NCI-H146 (cell line): Measurements from ENCODE around the gene MX1.

Experiments
- DNase-seq: peaks from one replicate; lab custom pipeline; 2025; lab: John Stamatoyannopoulos, UW

The MX1 gene

DNA sequence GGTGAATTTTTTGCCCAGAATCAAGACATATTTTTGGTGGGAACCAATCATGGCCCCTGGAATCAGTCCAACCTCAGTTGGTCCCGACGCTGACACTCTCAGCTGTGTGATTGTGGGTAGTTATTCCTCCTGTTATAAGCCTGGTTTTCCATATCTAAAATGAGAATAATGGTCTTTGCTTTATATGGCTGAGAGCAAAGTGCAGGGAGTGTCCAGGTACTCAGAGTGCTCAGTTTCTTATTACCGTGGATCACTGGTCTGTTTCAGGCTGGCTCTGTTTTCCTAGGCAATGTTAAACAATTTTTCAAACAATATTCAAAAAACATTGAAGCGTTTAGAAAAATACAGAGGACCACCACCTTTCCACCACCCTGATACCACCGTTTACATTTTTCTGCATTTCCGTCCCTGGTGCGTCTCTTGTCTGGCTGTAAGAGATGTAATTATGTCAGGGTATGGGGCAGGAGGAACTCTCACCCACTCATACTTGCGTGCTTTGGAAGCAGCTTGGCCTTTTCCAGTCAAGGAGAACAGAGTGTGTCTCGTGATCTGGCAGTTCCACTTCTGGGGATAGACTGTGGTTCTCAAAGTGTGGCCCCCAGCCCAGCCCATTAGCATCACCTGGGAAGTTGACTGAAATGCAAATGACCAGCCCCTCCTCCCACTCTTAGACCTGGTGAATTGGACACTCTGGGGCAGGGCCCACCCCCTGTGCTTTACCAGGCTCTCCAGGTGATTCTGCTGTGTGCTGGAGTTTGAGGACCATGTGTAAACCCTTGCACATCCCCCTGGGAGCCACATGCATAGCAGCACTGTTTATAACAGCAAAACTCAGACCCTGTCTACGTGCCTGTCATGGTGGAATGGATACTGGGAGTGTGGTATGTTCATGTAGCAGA, 6.8 kb downstream of the MX1 start:
- no peak for DNase-seq

DNA sequence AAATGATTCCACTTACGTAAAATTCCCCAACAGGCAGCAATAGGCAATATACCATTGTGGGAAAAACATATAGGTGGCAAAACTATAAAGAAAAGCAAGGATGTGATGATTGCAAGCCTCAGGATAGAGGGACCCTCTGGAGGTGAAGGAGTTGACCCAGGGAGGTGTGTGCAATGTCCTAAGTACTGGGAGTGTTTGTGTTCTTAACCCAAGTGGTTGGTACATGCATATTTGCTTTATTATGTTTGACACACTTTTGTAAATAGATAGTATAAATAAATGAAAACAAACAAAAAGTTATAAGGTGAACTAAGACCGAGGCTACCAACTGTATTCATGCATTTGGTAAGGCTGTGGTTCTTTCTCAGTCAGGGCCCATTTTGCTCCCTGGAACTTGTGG, 7.5 kb downstream of the MX1 start:
- no peak for DNase-seq

DNA sequence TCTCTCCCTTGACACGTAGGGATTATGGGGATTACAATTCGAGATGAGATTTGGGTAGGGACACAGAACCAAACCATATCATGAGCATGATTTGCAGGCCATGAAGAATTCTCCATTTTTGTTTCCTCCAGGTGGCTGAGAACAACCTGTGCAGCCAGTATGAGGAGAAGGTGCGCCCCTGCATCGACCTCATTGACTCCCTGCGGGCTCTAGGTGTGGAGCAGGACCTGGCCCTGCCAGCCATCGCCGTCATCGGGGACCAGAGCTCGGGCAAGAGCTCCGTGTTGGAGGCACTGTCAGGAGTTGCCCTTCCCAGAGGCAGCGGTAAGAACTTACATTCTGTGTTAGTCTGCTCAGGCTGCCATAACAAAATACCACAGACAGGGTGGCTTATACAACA, 9.7 kb downstream of the MX1 start:
- no peak for DNase-seq

DNA sequence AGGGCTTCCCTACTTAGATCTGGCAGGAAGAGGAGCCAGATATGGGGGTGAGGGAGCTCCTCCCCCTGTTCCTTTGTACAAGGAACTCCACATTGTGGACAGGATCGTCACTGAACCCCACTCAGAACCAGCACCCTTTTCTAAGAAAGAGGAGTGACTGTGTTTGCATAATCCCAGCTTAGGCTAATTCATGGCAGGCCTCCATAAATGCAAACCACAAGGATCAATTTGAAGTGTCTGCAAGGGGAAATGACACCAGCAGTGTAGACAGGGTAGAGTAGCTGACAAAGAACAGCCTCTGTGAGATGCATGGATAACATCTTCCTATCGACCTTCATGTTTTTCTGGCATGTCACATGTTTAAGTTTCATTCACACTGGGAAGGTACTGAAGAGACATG, 11.7 kb downstream of the MX1 start:
- DNase-seq: no peak

DNA sequence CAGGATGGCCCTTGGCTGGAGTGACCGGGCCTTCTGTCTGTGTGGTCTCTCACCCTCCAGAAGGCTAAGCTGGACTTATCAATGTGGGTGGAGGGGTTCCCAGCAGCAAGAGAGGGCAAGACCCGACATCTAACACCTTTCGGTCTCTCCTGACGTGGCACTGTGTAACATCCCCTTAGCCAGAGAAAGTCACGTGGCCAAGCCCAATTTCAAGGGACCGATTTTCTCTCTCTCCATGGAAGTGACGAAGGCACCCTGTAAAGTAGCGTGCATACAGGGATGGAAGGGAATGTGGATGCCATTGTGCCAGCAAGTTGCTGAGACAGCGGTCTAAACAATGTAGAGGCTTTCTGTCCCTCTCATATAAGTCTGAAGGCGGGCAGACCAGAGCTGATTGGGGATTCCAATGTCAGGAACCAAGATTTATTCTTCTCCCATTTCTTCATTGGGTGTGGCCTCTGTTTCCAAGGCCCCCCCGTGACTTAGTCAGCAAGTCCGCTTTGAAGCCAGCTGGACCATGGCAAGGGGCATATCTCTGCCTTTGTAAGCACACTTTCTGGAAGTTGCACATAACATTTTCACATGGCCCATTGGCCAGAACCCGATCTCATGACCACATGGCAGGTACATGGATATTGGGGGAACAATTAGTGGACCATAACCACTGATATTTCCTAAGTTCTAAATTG, 12.5 kb downstream of the MX1 start:
- DNase-seq: no peak

DNA sequence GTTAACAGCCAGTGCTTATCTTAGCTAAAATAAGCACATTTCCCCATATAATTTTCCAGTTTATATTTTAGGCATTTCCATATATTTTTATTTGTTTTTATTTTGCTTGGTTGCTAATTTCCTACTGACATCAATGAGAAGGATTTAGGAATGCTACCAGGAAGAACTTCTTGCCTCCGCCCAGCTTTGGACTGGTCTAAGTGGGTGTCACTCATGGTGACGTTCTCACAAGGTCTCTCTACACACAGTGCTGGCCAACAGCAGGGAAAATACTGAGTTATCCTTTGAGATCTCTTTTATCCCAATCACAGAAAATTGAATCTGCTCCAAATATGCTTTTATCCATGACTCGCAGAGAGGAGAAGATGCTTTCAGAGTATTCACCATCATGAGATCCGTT, 13.2 kb downstream of the MX1 start:
- no peak for DNase-seq

DNA sequence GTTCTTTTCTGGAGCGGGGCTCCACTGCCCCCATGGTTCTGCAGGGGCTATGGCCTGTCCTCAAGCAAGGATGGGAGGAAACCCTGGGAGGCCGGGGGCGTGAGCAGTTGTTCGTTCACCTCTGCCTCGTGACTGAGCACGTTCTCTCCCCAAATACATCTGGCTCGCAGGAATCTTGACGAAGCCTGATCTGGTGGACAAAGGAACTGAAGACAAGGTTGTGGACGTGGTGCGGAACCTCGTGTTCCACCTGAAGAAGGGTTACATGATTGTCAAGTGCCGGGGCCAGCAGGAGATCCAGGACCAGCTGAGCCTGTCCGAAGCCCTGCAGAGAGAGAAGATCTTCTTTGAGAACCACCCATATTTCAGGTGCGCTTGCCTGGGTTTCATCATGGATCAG, 15.5 kb downstream of the MX1 start:
- DNase-seq: no peak

DNA sequence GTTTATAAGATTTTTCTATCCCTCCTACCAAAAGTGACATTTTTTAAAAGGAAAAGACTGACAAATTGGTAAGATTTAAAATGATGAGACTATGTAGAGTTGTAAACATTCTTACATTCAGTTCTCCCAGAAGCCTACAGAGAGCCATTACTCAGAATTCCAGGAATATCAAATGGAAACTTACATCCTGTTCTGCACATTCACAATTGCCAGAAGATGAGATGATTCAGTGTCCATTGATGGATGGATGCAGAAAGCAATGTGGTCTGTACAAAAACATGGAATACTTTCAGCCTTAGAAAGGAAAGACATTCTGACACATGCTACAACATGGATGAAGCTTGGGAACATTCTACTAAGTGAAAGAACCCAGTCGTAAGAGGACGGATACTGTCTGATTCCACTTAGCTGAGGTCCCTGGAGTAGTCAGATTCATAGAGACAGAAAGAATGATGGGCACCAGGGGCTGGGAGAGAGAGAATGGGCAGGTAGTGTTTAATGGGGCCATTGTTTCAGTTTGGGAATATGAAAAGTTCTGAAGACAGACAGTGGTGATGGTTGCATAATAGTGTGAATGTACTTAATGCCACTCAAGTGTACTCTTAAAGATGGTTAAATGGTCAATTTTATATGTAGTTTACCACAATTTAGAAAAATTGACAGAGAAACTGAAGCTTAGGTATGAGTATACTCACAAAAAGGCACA, 16.6 kb downstream of the MX1 start:
- no peak for DNase-seq

DNA sequence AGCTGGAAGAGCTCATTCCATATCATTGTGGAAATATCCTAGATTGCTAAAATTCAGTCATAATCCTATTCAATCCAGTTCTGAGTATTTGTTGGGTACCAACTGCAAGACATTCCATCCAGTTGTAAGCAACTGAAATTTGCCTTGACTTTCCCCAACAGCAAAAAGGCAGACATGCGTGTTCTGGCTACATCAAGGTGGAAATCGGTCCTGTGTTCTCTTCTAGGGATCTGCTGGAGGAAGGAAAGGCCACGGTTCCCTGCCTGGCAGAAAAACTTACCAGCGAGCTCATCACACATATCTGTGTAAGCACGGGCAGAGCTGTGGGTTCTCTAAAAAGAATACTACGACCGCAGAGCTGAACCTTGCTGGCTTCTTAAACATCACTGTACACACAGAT, 17.5 kb downstream of the MX1 start:
- DNase-seq: no peak

DNA sequence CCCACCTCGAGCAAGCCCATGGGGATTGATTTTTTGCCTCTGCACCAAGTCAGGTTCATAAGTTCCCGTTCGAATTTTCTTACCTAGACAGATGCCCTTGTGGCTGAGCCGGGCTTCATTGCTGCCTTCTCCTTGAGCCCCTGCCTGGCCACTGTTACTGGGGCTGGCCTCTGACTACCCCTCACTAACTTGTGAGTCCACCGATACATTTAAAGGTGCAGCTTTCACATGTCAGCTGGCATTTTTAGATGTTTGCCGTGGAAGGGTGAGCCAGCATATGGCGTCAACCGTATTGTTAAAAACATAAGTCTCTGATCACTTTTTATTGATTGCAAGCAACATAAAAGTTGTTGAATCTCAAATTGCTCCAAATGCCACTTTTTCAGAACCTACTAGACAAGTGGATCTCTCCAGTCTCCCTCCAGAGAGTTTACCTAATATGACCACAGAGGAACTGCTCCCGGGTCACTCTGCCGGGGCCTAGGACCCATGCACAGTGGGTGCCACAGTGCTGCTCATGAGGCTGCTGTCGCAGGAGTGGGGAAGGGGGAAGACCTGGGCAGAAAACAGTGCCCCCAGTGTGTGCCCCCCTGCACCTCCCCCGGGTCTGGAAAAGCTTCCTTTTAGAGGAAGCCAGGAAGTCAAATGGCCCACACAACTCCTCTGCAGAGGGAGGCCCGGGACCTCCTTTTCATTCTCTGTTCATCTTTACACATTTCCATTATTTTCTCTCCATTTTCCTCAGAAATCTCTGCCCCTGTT, 18.8 kb downstream of the MX1 start:
- no peak for DNase-seq

DNA sequence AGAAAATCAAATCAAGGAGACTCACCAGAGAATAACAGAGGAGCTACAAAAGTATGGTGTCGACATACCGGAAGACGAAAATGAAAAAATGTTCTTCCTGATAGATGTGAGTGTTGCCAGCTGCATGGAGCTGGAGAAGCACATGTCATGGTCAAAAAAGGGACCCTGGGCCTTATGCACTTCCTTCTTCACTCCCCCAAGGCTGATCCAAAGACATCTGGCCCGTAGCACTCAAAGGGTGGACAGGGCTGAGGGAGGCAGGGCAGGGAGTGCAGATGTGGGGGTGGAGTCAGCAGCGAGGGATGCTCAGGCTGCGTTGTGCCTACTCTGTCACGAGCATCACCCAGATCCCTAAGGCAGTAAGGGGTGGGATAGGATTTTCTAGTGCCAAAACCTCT, 19.4 kb downstream of the MX1 start:
- DNase-seq: no peak

DNA sequence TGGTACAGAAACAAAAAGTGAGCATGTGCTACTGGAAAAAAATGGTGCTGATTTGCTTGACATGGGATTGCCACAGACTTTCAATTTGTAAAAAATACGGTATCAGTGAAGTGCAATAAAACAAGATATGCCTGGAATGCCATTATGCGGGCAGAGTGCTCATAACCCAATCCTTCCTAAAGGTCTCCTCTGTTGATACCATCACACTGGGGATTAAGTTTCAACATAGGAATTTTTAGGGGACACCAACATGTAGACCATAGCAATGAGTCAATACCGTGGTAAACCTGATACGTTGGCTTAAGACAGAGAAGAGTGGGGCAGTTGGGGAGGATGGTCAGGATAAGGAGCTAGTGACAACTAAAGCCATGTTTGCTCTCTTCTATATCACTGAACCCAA, 20.5 kb downstream of the MX1 start:
- no peak for DNase-seq

DNA sequence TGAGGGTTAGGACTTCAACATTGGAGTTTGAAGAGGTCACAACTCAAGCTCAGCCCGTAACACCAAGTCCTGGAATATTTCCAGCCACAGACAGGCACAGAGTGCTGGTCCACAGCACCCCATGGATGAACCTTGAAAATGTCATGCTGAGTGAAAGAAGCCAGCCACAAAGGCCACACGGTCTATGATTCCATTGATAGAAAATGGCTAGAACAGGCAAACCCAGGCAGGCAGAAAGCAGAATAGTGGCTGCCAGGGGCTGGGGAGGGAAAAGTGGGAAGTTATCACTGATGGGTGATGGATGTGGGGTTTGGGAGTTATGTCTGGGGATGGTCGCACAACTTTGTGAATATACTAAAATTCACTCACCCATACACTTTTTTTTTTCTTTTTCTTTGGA, 21.3 kb downstream of the MX1 start:
- no peak for DNase-seq

DNA sequence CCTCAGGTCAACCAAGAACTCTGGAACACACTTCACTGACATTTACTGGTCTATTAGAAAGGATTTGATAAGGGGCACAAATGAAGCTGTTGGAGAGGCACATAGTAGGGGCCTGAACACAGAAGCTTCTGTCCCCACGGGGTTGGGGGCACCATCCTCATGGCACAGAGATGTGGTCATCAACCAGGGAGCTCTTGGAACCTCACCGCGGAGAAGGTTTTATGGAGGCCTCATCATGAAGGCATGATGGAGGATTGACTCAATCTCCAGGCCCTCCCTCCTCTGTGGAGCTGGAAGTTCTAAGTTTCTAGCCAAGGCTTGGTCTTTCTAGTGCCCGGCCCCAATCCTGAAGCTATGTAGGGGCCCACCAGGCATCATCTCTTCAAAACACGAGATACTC, 23.6 kb downstream of the MX1 start:
- no peak for DNase-seq

DNA sequence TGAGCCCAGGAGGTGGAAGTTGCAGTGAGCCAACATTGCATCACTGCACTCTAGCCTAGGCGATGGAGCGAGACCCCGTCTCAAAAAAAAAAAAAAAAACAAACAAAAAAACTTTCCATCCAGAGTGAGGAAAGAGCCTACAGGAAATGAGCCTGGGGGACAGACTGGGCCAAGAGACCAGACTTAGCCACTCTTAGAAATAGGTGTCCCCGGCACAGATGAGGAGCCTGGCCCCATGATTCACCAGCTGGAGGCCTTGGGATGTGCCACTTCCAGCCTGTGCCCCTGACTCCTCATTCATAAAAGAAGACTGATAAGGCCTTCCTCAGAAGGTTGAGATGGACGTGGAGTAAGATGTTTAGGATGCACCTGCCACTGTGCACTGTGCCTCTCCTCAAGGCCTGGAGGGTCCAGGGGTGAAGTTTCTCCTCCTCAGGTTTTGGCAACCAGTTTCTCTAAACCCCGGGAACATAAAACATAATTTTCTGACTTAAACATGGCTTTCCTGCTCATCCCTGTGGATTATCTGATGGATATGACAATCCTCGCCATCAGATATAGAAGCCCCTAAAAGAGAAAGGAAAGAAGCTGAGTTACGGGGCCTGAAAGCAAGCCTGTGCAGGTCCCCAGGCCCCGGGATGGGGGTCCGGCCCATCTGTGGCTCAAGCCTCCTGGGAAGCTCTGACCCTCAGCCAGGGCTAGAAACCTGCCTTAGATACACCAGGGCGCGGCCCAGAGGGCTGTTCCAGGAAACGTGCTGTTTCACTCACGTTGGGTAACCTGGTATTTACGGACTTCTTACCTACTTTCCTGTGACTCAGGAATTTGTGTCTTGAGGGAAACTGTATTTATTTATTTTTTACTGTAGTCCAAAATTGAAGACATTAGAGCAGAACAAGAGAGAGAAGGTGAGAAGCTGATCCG, 26.0 kb downstream of the MX1 start:
- no peak for DNase-seq

DNA sequence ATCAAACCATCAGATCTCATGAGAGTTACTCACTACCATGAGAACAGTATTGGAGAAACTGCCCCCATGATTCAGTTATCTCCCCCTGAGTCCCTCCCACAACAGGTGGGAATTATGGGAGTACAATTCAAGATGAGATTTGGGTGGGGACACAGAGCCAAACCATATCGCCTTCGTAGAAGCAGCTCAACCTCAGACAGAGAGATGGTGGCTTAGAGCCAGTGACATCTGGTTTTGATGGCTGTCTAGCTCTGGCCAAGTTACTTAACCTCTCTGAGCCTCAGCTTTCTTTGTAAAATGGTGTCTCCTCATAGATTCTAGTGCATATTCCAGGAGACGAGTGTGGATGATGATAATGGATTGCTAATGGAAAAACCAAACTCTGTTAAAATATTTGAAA, 27.2 kb downstream of the MX1 start:
- DNase-seq: no peak

DNA sequence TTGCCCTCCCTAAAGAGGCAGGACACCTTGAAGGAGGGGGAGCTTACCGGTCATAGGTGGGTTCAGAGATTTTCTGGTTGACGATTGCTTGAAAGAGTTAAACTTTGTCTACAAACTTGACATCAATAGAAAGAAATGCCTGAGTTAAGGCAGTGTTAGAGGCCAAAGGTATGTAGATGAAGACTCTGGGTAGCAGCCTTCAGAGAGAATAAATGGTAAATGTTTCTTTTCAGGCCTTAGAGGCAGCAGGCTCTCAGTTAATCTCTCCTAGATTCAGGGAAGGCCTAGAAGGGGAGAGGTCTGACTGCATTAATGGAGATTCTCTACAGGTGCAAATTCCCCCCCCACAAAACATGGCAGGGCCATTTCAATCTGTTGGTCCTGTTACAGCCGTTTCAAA, 27.7 kb downstream of the MX1 start:
- DNase-seq: no peak

DNA sequence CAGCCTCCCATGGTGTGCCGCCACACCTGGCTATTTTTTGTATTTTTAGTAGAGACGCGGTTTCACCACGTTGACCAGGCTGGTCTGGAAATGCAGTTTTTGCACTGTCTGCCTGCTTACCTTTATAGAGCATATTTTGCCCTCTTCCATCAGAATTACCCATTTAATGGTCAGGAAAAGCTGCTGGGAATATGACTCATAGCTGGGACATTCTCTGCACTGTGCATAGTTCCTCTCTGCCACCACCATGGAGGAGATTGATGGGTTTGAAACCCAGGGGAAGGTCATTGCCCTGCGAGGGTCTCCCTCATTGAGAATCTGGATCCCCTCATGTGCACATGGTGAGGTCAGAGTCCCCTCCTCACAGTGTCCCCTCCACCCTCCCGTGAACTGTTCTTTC, 32.1 kb downstream of the MX1 start:
- no peak for DNase-seq

DNA sequence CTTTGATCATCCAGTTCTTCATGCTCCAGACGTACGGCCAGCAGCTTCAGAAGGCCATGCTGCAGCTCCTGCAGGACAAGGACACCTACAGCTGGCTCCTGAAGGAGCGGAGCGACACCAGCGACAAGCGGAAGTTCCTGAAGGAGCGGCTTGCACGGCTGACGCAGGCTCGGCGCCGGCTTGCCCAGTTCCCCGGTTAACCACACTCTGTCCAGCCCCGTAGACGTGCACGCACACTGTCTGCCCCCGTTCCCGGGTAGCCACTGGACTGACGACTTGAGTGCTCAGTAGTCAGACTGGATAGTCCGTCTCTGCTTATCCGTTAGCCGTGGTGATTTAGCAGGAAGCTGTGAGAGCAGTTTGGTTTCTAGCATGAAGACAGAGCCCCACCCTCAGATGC, 32.5 kb downstream of the MX1 start:
- DNase-seq: no peak

DNA sequence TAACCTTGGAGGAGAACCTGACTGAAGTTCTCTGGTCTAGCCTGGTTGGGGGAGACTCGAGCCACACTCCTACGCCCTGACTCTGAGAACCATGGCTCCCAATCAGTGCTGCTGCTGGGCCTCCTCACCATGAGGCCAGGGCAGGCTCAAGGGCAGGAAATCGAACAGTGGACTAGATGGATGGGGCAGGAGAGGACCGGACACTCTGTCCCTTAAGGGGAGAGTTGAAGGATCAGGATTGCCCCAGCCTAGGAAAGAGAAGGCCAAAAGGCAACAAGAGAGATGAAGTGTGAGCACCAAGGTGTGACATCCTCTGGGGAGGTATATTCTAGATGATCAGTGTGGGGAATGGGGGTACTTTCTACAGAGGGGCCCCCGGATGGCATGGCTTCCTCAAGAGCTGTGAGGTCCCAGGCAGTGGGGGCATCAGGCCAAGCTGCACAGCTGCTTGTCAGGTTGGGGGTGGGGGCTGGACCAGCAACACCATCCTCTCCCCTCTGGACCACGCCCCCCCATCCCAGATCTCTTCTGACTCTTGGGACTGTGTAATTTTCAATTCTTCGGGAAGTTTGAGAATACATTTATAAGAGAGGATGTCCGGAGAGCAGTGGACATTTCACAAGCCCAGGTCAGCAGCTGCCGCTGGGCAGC, 34.0 kb downstream of the MX1 start:
- DNase-seq: no peak
